Sigmoid colon (tissue), 7 donors: ENCODE data around the gene CAPRIN1. TPM values are rescaled to one million over a fixed set of nuclear protein-coding genes. Genes with fewer than 3 reads are reported as not detected.
"Not testable (repeated sequence)": the region's sequence is repeated elsewhere in the genome, so short reads cannot be mapped to it uniquely, and the experiment has no call there.

Experiments used
- DNase-seq: peaks from one replicate; pipeline ENCODE4 v3.0.0-alpha.2; 2019
- H3K27ac ChIP-seq, 4 donors: fragments of 200-600 bp; sonication (generic); one replicate each; pipeline ENCODE4 v1.5.1; 2016 to 2019; ENCODE audit warnings: mild to moderate bottlenecking in 1 of 4
- H3K27me3 ChIP-seq, 3 donors: fragments of 200-600 bp; sonication (generic); one replicate each; pipeline ENCODE4 v1.5.1; 2019; ENCODE audit warnings: mild to moderate bottlenecking in 1 of 3
- H3K36me3 ChIP-seq, 4 donors: fragments of 200-600 bp; sonication (generic); one replicate each; pipeline ENCODE4 v1.5.1; 2016 to 2019
- H3K4me1 ChIP-seq, 4 donors: fragments of 200-600 bp; sonication (generic); one replicate each; pipeline ENCODE4 v1.5.1; 2017 to 2019
- H3K4me3 ChIP-seq, 4 donors: fragments of 200-600 bp; sonication (generic); one replicate each; pipeline ENCODE4 v1.5.1; 2017 to 2019; ENCODE audit warnings: mild to moderate bottlenecking in 2 of 4, moderate library complexity in 1 of 4
- H3K9me3 ChIP-seq, 4 donors: fragments of 200-600 bp in 3 of 4; sonication (generic) in 3 of 4; one replicate each; pipeline versions ENCODE4 v1.5.1 to v1.6.1; 2013 to 2019
- CTCF ChIP-seq, 4 experiments: fragments of 450-650 bp in 3 of 4; fragments of 200-600 bp in 1 of 4; IDR thresholded peaks; one replicate each; pipeline ENCODE4 v1.5.1; 2016 to 2019; ENCODE audit warnings: antibody characterized with exemption in 4 of 4, mild to moderate bottlenecking in 3 of 4, moderate library complexity in 2 of 4
- EP300 ChIP-seq, 4 donors: sonication (generic); formaldehyde crosslinking; IDR thresholded peaks; one replicate each; pipeline ENCODE4 v1.6.1; 2017; ENCODE audit warnings: antibody characterized with exemption in 4 of 4
- POLR2A ChIP-seq, 2 donors: fragments of 450-650 bp; IDR thresholded peaks; one replicate each; pipeline ENCODE4 v1.6.1; 2016; ENCODE audit warnings: antibody characterized with exemption in 2 of 2, mild to moderate bottlenecking in 2 of 2, moderate library complexity in 2 of 2
- POLR2AphosphoS5 ChIP-seq, 4 donors: sonication (generic); formaldehyde crosslinking; IDR thresholded peaks; one replicate each; pipeline ENCODE4 v1.6.1; 2017; ENCODE audit warnings: antibody characterized with exemption in 4 of 4
- WGBS, 2 donors: extraction: QIAGEN DNeasy Blood & Tissue Kit; methylation state at CpG; one replicate each; pipeline ENCODE4 v1.1.7; 2013; 5-methylcytosine and 5-hydroxymethylcytosine counted together
- intact Hi-C: fragments of 100-400 bp; cut with DNase I; formaldehyde crosslinking; loops from one replicate; pipeline ENCODE4 v1.15.1; 2023
- polyA plus RNA-seq, 3 donors: library from polyadenylated mRNA; stranded (reverse); fragments of 200-250 nt; gene quantifications; one replicate each; pipeline ENCODE4 v1.2.3, GENCODE V29; 2013
- total RNA-seq, 4 donors: library from RNA; depleted of rRNA; stranded (reverse); fragments of >200 nt; gene quantifications; one replicate each; pipeline ENCODE4 v1.1.0, GENCODE V29; 2016
- donor health status: healthy with polysubstance abuse.
- donor health status: Bipolar disorder and iron deficiency.
- donor health status: healthy.

CAPRIN1 gene
- total and polyA plus RNA-seq, 7 donors: 63.1 to 118 (median 107) TPM

- Histone ChIP-seq H3K36me3 (peaks cover 26 to 98% (median 76%) of the 10 kb centered on the region in 4 donors), H3K27me3 (no peaks in the 10 kb centered on the region), H3K4me3 (no peak overlapping the region), H3K9me3 (no peaks in the 10 kb centered on the region), H3K27ac (no peak overlapping the region), H3K4me1 (no peaks in the 10 kb centered on the region)
- intact Hi-C loops: no loop called here
- TF ChIP-seq POLR2A (IDR thresholded peaks at IDR 0.05) (no peak), POLR2AphosphoS5 (IDR thresholded peaks at IDR 0.05) (no peak), EP300 (IDR thresholded peaks at IDR 0.05) (no peak), CTCF (IDR thresholded peaks at IDR 0.05) (no peak)
- WGBS, 2 donors: 76 to 88% methylated on average over 1 of the region's 1 CpG
- no peak for DNase-seq
These were observed 40.3 kb downstream of the CAPRIN1 start for GRCh38 chr11:34091825-34092224.

- H3K36me3 ChIP-seq: peaks cover 40 to 100% (median 79%) of the 10 kb centered on the region in 4 donors
- H3K4me1 ChIP-seq, DNase-seq, H3K4me3 ChIP-seq, H3K9me3 ChIP-seq, H3K27me3 ChIP-seq, intact Hi-C loops, H3K27ac ChIP-seq: not testable (repeated sequence)
- 95 to 97% methylated on average over 2 of the region's 2 CpGs for WGBS, 2 donors
These were observed 43.4 kb downstream of the CAPRIN1 start for GRCh38 chr11:34094900-34095299.

- 94% methylated on average over 2 of the region's 2 CpGs for WGBS, 2 donors
- Histone ChIP-seq H3K4me1 (no peaks in the 10 kb centered on the region), H3K4me3 (no peak overlapping the region), H3K27me3 (no peaks in the 10 kb centered on the region), H3K9me3 (no peaks in the 10 kb centered on the region), H3K27ac (no peak overlapping the region), H3K36me3 (peaks cover 29 to 83% (median 60%) of the 10 kb centered on the region in 4 donors)
- no peak for TF ChIP-seq POLR2AphosphoS5 (IDR thresholded peaks at IDR 0.05)
- no peak for TF ChIP-seq POLR2A (IDR thresholded peaks at IDR 0.05)
- TF ChIP-seq CTCF (IDR thresholded peaks at IDR 0.05): no peak
- no peak for TF ChIP-seq EP300 (IDR thresholded peaks at IDR 0.05)
- DNase-seq: no peak
- intact Hi-C loops: no loop called here
These were observed 47.3 kb downstream of the CAPRIN1 start for GRCh38 chr11:34098813-34099212.

- intact Hi-C loops: loop anchor here (1.0 to 10.0 kb wide), 5 partner anchors 52 to 812 kb away; partner anchors contain the start of genes ABTB2, APIP and PDHX
- Histone ChIP-seq H3K27ac (peak overlapping the region; percentile 87 to 95 (median 92)), H3K27me3 (no peaks in the 10 kb centered on the region), H3K4me3 (peak overlapping the region; percentile 82 to 89 (median 84)), H3K4me1 (peaks cover 0 to 29% (median 21%) of the 10 kb centered on the region in 4 donors), H3K36me3 (peaks cover 5 to 43% (median 21%) of the 10 kb centered on the region in 4 donors), H3K9me3 (no peaks in the 10 kb centered on the region)
- no peak for TF ChIP-seq POLR2AphosphoS5 (IDR thresholded peaks at IDR 0.05)
- TF ChIP-seq EP300 (IDR thresholded peaks at IDR 0.05): no peak
- no peak for TF ChIP-seq POLR2A (IDR thresholded peaks at IDR 0.05)
- no peak for TF ChIP-seq CTCF (IDR thresholded peaks at IDR 0.05)
- 13 to 21% methylated on average over 6 of the region's 6 CpGs for WGBS, 2 donors
- DNase-seq: no peak
These were observed 53.1 kb downstream of the CAPRIN1 start for GRCh38 chr11:34104680-34105078.

- Histone ChIP-seq H3K27me3 (no peaks in the 10 kb centered on the region), H3K4me1 (peaks cover 0 to 29% (median 21%) of the 10 kb centered on the region in 4 donors), H3K27ac (peak within 1 kb of the TSS; percentile 87 to 95 (median 92)), H3K4me3 (peak within 1 kb of the TSS; percentile 82 to 89 (median 84)), H3K9me3 (no peaks in the 10 kb centered on the region), H3K36me3 (peaks cover 0 to 43% (median 18%) of the 10 kb centered on the region in 4 donors)
- intact Hi-C loops: loop anchor here (1.0 to 10.0 kb wide), 5 partner anchors 53 to 811 kb away; partner anchors contain the start of genes ABTB2, APIP and PDHX
- DNase-seq: peak; percentile 99
- TF ChIP-seq EP300 (IDR thresholded peaks at IDR 0.05) (no peak), POLR2AphosphoS5 (IDR thresholded peaks at IDR 0.05) (peak; percentile 90 to 97 (median 96)), CTCF (IDR thresholded peaks at IDR 0.05) (peak in 1 of 4 experiments; percentile 6), POLR2A (IDR thresholded peaks at IDR 0.05) (peak; percentile 69 to 70)
- 0% methylated on average over 55 of the region's 55 CpGs for WGBS, 2 donors
These were observed 53.8 kb downstream of the CAPRIN1 start, which contains the start of gene NAT10 for GRCh38 chr11:34105079-34105956. Gene NAT10, plus strand, starts transcription at chr11:34105629. Its CDS starts 2,597 bp downstream, at chr11:34108226.
